ENCODE data around the gene KRTAP4-3.
"Not testable (repeated sequence)": the region's sequence is repeated elsewhere in the genome, so short reads cannot be mapped to it uniquely, and the experiment has no call there.

Gene KRTAP4-3

DNA sequence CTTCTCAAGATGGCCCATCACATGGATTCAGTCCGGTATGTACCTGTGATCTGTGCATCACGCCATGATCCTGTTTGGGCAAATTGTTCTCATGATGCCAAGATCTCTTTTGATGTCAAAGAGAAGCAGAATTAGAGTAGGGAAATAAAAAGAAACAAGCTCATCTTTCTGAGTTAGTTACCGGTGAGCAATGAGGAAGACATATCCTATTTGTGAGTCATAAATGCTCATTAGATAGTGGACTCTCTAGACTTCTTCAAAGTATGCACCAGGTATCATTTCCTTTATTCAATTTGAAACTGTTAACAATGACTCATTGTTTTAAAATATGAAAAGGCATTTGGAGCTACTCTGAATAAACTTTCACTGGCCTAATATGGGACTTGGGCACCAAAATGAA, 36.0 kb downstream of the KRTAP4-3 start:
- Histone ChIP-seq H3K9me3 (ENCODE audit: control insufficient read depth, insufficient read depth, low read depth, low read length) (no peaks in the 10 kb centered on the region), H3K27ac (ENCODE audit: low read depth, low read length) (no peak overlapping the region), H3K4me3 (ENCODE audit: low read depth, low read length) (no peak overlapping the region), H3K9ac (ENCODE audit: low read length) (no peak overlapping the region), H3K4me1 (ENCODE audit: control insufficient read depth, insufficient read depth, low read length) (no peaks in the 10 kb centered on the region), H3K36me3 (ENCODE audit: control insufficient read depth, insufficient read depth, low read length) (no peaks in the 10 kb centered on the region), H3K27me3 (ENCODE audit: control insufficient read depth, insufficient read depth, low read length) (no peaks in the 10 kb centered on the region)

DNA sequence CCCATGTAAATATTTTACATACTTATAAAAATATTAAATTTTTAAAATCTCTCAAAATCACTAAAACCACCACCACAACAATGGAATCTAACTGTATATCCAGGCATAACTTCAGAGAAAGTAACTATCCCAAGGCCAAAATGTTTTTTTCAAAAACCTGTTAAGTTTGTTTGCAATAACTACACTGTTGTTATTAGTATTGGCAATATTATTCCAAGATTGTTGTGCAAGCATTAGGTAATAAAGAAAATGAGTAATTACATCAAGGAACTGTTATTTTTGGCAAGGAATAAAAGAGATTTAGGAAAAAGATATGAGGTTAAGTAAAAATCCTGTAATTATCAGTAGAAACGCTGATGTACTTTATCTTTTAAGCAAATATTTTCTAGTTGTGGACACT, 40.6 kb downstream of the KRTAP4-3 start:
- H3K4me1 ChIP-seq (ENCODE audit: control insufficient read depth, insufficient read depth, low read length) = no peaks in the 10 kb centered on the region
- H3K27ac ChIP-seq (ENCODE audit: low read depth, low read length) = no peak overlapping the region
- no peaks in the 10 kb centered on the region for H3K36me3 ChIP-seq (ENCODE audit: control insufficient read depth, insufficient read depth, low read length)
- H3K9ac ChIP-seq (ENCODE audit: low read length) = no peak overlapping the region
- H3K4me3 ChIP-seq (ENCODE audit: low read depth, low read length) = no peak overlapping the region
- no peaks in the 10 kb centered on the region for H3K27me3 ChIP-seq (ENCODE audit: control insufficient read depth, insufficient read depth, low read length)
- H3K9me3 ChIP-seq (ENCODE audit: control insufficient read depth, insufficient read depth, low read depth, low read length) = no peaks in the 10 kb centered on the region

DNA sequence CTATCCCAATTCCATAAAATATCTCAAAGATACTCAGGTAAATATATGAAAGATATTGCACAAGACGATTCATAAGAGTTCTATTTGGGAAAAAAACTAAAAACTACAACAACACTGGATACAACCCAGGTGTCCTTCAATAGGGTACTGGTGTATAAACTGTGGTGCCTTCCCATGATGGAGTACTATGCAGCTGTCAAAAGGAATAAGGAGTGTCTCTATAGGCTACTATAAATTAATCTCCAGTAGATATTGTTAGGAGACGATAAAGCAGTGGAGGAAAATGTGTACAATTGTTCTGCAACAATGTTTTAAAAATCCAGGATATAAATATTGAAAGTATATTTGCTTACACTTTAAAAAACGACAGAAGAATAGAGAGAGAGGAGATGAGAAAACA, 41.6 kb downstream of the KRTAP4-3 start:
- no peak overlapping the region for H3K9ac ChIP-seq (ENCODE audit: low read length)
- H3K4me3 ChIP-seq (ENCODE audit: low read depth, low read length) = no peak overlapping the region
- H3K27ac ChIP-seq (ENCODE audit: low read depth, low read length) = no peak overlapping the region
- no peaks in the 10 kb centered on the region for H3K9me3 ChIP-seq (ENCODE audit: control insufficient read depth, insufficient read depth, low read depth, low read length)
- no peaks in the 10 kb centered on the region for H3K4me1 ChIP-seq (ENCODE audit: control insufficient read depth, insufficient read depth, low read length)
- no peaks in the 10 kb centered on the region for H3K27me3 ChIP-seq (ENCODE audit: control insufficient read depth, insufficient read depth, low read length)
- no peaks in the 10 kb centered on the region for H3K36me3 ChIP-seq (ENCODE audit: control insufficient read depth, insufficient read depth, low read length)

DNA sequence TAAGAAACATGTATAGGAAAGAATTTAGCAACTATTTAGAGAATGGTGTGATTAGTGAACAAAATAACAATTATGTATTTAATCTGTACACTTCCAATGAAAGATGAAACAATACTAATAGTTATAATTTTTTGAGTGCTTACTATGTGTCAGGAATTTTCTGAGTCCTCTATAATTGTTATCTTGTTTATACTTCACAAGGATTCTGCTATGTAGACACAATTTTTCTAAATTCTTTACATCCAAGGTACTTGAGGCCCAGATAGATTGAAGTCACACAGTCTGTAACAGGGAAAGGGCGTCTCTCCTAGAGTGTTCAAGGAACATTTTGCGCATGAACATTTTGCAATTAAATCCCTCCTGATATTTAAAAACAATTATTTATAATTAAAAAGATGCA, 43.0 kb downstream of the KRTAP4-3 start:
- H3K27ac ChIP-seq (ENCODE audit: low read depth, low read length) = no peak overlapping the region
- H3K27me3 ChIP-seq (ENCODE audit: control insufficient read depth, insufficient read depth, low read length) = no peaks in the 10 kb centered on the region
- H3K36me3 ChIP-seq (ENCODE audit: control insufficient read depth, insufficient read depth, low read length) = no peaks in the 10 kb centered on the region
- no peak overlapping the region for H3K4me3 ChIP-seq (ENCODE audit: low read depth, low read length)
- no peak overlapping the region for H3K9ac ChIP-seq (ENCODE audit: low read length)
- no peaks in the 10 kb centered on the region for H3K9me3 ChIP-seq (ENCODE audit: control insufficient read depth, insufficient read depth, low read depth, low read length)
- no peaks in the 10 kb centered on the region for H3K4me1 ChIP-seq (ENCODE audit: control insufficient read depth, insufficient read depth, low read length)

DNA sequence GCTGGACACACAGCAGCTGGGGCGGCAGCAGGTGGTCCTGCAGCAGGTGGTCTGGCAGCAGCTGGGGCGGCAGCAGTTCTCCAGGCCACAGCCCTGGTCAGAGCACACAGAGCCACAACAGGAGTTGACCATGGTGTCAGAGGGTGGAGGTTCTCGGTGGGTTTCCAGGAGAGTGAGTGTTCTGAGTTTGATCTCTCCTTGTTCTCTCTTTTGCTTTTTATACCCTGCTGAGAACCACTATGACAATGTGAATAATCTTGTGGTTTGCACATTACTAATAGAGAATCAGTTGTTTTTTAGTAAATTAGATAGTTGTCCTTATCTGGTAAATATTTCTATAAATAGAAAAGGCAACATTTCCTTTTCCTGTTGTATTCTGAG, 44.0 kb downstream of the KRTAP4-3 start, which contains the start of gene KRTAP4-12:
TSS of gene KRTAP4-12 (minus strand) at position 192 of the 381 bp plus-strand sequence. CDS start at position 132, 60 bp downstream.
- H3K4me3 ChIP-seq (ENCODE audit: low read depth, low read length); H3K4me1 ChIP-seq (ENCODE audit: control insufficient read depth, insufficient read depth, low read length); H3K27me3 ChIP-seq (ENCODE audit: control insufficient read depth, insufficient read depth, low read length); H3K27ac ChIP-seq (ENCODE audit: low read depth, low read length); H3K9ac ChIP-seq (ENCODE audit: low read length); H3K36me3 ChIP-seq (ENCODE audit: control insufficient read depth, insufficient read depth, low read length); H3K9me3 ChIP-seq (ENCODE audit: control insufficient read depth, insufficient read depth, low read depth, low read length): not testable (repeated sequence)

DNA sequence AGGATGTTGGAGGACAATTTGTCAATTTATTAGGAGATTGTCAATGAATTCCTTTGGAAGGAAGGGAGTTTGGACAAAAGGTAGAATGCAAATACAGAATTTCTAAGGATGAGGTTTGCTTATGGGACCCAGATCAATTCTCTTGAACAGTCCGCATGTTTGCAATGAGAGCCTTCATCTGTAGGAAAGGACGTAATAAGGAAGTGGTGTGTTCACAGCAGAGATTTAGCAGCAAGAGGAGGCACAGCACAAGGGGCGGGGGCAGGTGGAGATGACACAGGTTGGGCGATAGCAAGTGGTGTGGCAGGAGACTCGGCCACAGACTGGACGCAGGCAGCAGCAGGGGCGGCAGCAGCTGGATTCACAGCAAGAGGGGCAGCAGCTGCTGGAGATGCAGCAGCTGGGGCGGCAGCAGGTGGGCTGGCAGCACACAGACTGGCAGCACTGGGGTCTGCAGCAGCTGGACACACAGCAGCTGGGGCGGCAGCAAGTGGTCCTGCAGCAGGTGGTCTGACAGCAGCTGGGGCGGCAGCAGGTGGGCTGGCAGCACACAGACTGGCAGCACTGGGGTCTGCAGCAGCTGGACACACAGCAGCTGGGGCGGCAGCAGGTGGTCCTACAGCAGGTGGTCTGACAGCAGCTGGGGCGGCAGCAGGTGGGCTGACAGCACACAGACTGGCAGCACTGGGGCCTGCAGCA, 44.6 kb downstream of the KRTAP4-3 start:
- not testable (repeated sequence) for H3K36me3 ChIP-seq (ENCODE audit: control insufficient read depth, insufficient read depth, low read length); H3K27me3 ChIP-seq (ENCODE audit: control insufficient read depth, insufficient read depth, low read length); H3K9ac ChIP-seq (ENCODE audit: low read length); H3K9me3 ChIP-seq (ENCODE audit: control insufficient read depth, insufficient read depth, low read depth, low read length); H3K4me3 ChIP-seq (ENCODE audit: low read depth, low read length); H3K4me1 ChIP-seq (ENCODE audit: control insufficient read depth, insufficient read depth, low read length); H3K27ac ChIP-seq (ENCODE audit: low read depth, low read length)

DNA sequence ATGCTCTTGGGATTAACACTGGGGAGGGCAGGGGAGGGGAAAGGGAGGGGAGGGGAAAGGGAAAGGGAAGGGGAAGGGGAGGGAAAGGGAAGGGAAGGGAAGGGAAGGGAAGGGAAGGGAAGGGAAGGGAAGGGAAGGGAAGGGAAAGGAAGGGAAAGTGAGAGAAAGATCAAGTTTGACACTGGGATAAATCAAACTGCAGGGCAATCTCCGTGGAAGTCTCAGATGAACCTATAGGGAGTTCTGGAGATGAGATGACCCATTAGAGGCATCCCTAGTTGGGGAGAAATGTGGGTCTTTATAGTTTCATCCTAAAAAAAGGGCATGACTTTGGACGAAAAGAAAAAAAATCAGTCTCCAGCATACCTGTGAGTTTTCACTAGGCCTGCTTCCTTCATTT, 46.3 kb downstream of the KRTAP4-3 start:
- Histone ChIP-seq H3K36me3 (ENCODE audit: control insufficient read depth, insufficient read depth, low read length) (no peaks in the 10 kb centered on the region), H3K27ac (ENCODE audit: low read depth, low read length) (no peak overlapping the region), H3K27me3 (ENCODE audit: control insufficient read depth, insufficient read depth, low read length) (no peaks in the 10 kb centered on the region), H3K9ac (ENCODE audit: low read length) (no peak overlapping the region), H3K4me1 (ENCODE audit: control insufficient read depth, insufficient read depth, low read length) (no peaks in the 10 kb centered on the region), H3K4me3 (ENCODE audit: low read depth, low read length) (no peak overlapping the region), H3K9me3 (ENCODE audit: control insufficient read depth, insufficient read depth, low read depth, low read length) (no peaks in the 10 kb centered on the region)

DNA sequence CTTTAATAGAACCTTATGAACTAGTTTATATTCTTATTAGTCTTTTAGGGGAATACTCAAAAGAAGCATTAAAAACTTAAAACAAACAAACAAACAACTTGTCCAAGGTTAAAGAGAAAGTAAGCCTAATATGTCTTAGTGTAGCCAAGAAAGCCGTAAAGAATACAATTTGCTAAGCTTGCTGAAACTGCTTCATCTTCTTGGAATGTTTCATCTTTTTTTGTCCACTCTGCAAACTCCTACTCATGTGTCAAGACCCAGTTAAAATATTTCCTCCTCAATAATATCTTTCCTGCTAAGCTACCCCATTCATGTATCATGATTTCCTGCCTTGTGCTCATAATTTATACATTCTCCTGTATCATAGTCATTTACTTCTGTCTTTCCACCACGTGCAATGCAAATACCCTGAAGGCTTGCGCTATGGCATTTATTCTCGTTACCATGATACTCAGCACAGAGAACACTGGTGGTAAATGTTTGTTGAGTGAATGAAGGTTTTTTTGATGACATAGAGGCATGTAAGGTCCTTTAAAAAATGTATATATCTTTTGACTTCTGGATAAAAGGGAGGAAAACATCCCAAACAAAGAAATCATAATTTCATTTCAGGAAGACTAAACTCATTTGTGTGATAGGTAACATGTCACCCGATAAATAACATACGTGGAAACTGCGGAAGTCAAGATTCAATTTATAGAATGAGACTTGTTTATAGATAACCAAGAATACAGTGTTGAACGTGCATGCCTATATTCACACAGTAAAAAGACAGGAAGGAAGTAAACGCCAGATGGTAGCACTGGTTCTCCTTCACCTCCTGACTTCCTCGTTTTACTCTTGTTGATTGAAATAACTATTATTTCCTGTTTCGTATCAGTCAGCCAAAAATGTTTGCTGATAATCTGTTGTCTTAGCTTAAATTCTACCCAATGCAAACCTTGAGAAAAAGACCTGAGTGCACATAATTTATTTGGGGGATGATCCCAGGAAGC, 48.0 kb downstream of the KRTAP4-3 start:
- not testable (repeated sequence) for H3K9ac ChIP-seq (ENCODE audit: low read length); H3K27me3 ChIP-seq (ENCODE audit: control insufficient read depth, insufficient read depth, low read length); H3K27ac ChIP-seq (ENCODE audit: low read depth, low read length); H3K4me3 ChIP-seq (ENCODE audit: low read depth, low read length); H3K9me3 ChIP-seq (ENCODE audit: control insufficient read depth, insufficient read depth, low read depth, low read length); H3K4me1 ChIP-seq (ENCODE audit: control insufficient read depth, insufficient read depth, low read length); H3K36me3 ChIP-seq (ENCODE audit: control insufficient read depth, insufficient read depth, low read length)

DNA sequence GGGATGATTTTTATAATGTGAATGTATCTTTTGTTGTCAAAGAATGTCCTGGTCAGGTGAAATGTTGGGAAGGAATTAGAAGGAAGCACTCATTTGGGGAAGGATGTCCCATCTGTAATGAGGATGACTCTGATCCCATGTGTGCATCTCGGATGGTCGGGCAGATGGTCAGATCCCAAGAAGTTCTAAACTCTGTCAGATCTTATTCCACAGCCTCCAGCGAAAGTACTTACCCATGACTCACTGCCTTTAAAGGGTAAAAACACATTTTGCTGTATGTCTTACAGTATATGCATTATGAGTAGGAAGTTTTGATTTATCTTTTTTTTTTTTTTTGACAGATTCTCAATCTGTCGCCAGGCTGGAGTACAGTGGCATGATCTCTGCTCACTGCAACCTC, 49.3 kb downstream of the KRTAP4-3 start:
- H3K36me3 ChIP-seq (ENCODE audit: control insufficient read depth, insufficient read depth, low read length) = no peaks in the 10 kb centered on the region
- no peak overlapping the region for H3K9ac ChIP-seq (ENCODE audit: low read length)
- H3K4me1 ChIP-seq (ENCODE audit: control insufficient read depth, insufficient read depth, low read length) = no peaks in the 10 kb centered on the region
- no peaks in the 10 kb centered on the region for H3K27me3 ChIP-seq (ENCODE audit: control insufficient read depth, insufficient read depth, low read length)
- H3K27ac ChIP-seq (ENCODE audit: low read depth, low read length) = no peak overlapping the region
- no peak overlapping the region for H3K4me3 ChIP-seq (ENCODE audit: low read depth, low read length)
- H3K9me3 ChIP-seq (ENCODE audit: control insufficient read depth, insufficient read depth, low read depth, low read length) = peaks cover 8% of the 10 kb centered on the region

DNA sequence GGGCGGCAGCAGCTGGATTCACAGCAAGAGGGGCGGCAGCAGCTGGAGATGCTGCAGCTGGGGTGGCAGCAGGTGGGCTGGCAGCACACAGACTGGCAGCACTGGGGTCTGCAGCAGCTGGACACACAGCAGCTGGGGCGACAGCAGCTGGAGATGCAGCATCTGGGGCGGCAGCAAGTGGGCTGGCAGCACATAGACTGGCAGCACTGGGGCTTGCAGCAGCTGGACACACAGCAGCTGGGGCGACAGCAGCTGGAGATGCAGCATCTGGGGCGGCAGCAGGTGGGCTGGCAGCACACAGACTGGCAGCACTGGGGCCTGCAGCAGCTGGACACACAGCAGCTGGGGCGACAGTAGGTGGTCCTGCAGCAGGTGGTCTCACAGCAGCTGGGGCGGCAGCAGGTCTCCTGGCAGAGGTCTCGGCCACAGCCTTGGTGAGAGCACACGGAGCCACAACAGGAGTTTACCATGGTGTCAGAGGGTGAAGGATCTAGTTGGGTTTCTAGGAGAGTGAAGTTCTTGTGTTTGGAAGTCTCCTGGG, 50.1 kb downstream of the KRTAP4-3 start, which contains the start of gene KRTAP4-11:
TSS of gene KRTAP4-11 (minus strand) at position 528 of the 541 bp plus-strand sequence. CDS start at position 470, 58 bp downstream.
- H3K27me3 ChIP-seq (ENCODE audit: control insufficient read depth, insufficient read depth, low read length); H3K36me3 ChIP-seq (ENCODE audit: control insufficient read depth, insufficient read depth, low read length); H3K27ac ChIP-seq (ENCODE audit: low read depth, low read length); H3K9ac ChIP-seq (ENCODE audit: low read length); H3K4me1 ChIP-seq (ENCODE audit: control insufficient read depth, insufficient read depth, low read length); H3K4me3 ChIP-seq (ENCODE audit: low read depth, low read length): not testable (repeated sequence)
- peaks cover 12% of the 10 kb centered on the region for H3K9me3 ChIP-seq (ENCODE audit: control insufficient read depth, insufficient read depth, low read depth, low read length)

Data from HUES6 (cell line).